Body of pancreas (tissue), 4 donors: Measurements from ENCODE around the gene SLC17A7.

Source experiments
- CTCF ChIP-seq, 7 experiments: fragments of 450-650 bp in 4 of 7; fragments of 200-600 bp in 3 of 7; sonication (generic) in 3 of 7; IDR thresholded peaks; one replicate each; pipeline ENCODE4 v1.5.1; 2016 to 2019; ENCODE audit warnings: antibody characterized with exemption in 7 of 7
- POLR2A ChIP-seq, 3 donors: fragments of 450-650 bp; IDR thresholded peaks; one replicate each; pipeline ENCODE4 v1.6.1; 2016; ENCODE audit warnings: antibody characterized with exemption in 3 of 3, mild to moderate bottlenecking in 2 of 3

GRCh38 chr19:49403404-49404187 is 37.7 kb downstream of the SLC17A7 start:
- TF ChIP-seq CTCF (IDR thresholded peaks at IDR 0.05) (no peak), POLR2A (IDR thresholded peaks at IDR 0.05) (no peak)
